Measurements from ENCODE around the gene POLD2. TPM values are rescaled to one million over a fixed set of nuclear protein-coding genes. Genes with fewer than 3 reads are reported as not detected.

POLD2 gene
- total RNA-seq, 1 experiment from 2014 or later = 131 TPM

DNA sequence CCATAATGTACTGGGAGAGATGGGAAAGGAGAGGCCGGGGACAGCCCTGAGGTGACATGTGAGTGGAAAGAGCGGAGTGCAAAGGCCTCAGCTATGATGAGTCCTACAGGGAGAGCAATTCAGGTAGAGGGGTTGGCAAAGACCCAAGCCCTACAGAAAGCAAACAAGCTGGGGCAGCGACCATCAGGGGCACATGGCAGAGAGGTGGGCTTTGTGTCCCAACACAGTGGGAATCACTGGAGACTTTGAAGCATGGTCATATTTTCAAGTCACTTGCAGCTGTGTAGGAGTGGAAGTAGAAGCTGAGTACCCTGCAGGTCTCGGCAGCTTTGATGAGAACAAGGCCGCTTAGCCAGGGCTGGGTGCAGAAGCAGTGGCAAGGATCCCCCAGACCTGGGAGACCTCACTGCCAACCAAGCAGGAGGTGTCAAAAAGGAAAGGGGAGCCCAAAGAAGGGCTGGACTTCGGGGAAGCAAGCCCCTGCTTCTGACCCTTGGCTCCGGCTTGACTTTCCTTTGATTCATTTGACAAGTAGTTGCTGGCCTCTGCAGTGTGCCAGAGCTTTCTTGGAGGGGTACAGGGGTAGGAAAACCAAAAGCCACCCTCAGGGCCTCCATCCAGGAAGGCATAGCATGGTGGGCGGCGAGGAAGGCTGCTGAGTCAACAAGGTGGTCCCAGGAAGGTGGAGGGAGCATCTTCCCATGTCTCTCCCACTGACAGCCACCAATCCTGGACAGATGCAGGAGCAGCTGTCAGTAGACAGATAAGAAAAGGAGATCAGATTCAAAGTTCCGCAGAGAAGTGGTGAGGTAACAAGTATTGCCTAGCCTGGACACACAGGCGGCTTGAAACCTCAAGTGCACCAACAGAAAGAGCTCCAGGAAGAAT lies 56.0 kb downstream of the POLD2 start:
- Histone ChIP-seq H2AFZ (ENCODE audit: low read length) (no peak overlapping the region), H2BK20ac (ENCODE audit: low read depth, low read length, poor library complexity, severe bottlenecking) (no peak overlapping the region), H3K9ac (ENCODE audit: extremely low read depth, insufficient read length, low read length) (no peak overlapping the region), H3T11ph (ENCODE audit: low read length) (no peak overlapping the region), H2BK120ac (ENCODE audit: low read depth, low read length, poor library complexity, severe bottlenecking) (no peak overlapping the region), H3K79me2 (ENCODE audit: insufficient read depth, low read length) (no peaks in the 10 kb centered on the region), H3K14ac (ENCODE audit: insufficient read depth, low read length) (no peak overlapping the region), H2BK5ac (ENCODE audit: insufficient read length, low read length) (no peak overlapping the region), H3K27me3 (ENCODE audit: insufficient read depth, low read length) (no peaks in the 10 kb centered on the region), H3K27ac (ENCODE audit: insufficient read length, low read depth, low read length) (no peak overlapping the region), H3K56ac (ENCODE audit: insufficient read length, low read depth, low read length) (no peak overlapping the region), H4K91ac (ENCODE audit: insufficient read length, low read depth, low read length) (no peak overlapping the region), H4K8ac (replicated peaks; ENCODE audit: insufficient read length, low read depth, low read length) (no peak overlapping the region), H3K4me2 (ENCODE audit: insufficient read depth, insufficient read length, low read length) (no peak overlapping the region), H3K4me1 (ENCODE audit: insufficient read depth, low read length) (peaks cover 10% of the 10 kb centered on the region; the same call in 1 of the 2 replicates), H3K23me2 (ENCODE audit: insufficient read length, low read depth, low read length, poor library complexity, severe bottlenecking) (no peaks in the 10 kb centered on the region), H3K4ac (ENCODE audit: low read depth, low read length) (no peak overlapping the region), H3K23ac (ENCODE audit: insufficient read length, low read depth, low read length) (no peak overlapping the region), H3K18ac (ENCODE audit: insufficient read length, low read depth, low read length) (no peak overlapping the region), H2BK15ac (ENCODE audit: low read depth, low read length) (no peak overlapping the region), H4K5ac (ENCODE audit: insufficient read length, low read depth, low read length) (no peak overlapping the region), H4K20me1 (ENCODE audit: control insufficient read depth, insufficient read depth, insufficient read length) (no peaks in the 10 kb centered on the region), H3K9me3 (ENCODE audit: control insufficient read depth, low read depth, low read length) (no peaks in the 10 kb centered on the region), H2AK5ac (ENCODE audit: insufficient read length, low read length) (no peak overlapping the region), H3K79me1 (ENCODE audit: insufficient read depth, low read depth, low read length, poor library complexity, severe bottlenecking) (no peaks in the 10 kb centered on the region), H2BK12ac (ENCODE audit: insufficient read length, low read depth, low read length) (no peak overlapping the region)
- H3K27me3 Mint-ChIP-seq (ENCODE audit: low read depth) = peaks cover 37% of the 10 kb centered on the region
- H3K9me3 Mint-ChIP-seq = no peaks in the 10 kb centered on the region; a peak in 1 of 5 replicates
- H3K36me3 Mint-ChIP-seq (ENCODE audit: insufficient read depth in 1 of 3, low read depth in 3 of 3) = peaks cover 0 to 4% (median 2%) of the 10 kb centered on the region in 3 experiments; a peak in 3 of 7 replicates
- TF ChIP-seq, protein P1, sequence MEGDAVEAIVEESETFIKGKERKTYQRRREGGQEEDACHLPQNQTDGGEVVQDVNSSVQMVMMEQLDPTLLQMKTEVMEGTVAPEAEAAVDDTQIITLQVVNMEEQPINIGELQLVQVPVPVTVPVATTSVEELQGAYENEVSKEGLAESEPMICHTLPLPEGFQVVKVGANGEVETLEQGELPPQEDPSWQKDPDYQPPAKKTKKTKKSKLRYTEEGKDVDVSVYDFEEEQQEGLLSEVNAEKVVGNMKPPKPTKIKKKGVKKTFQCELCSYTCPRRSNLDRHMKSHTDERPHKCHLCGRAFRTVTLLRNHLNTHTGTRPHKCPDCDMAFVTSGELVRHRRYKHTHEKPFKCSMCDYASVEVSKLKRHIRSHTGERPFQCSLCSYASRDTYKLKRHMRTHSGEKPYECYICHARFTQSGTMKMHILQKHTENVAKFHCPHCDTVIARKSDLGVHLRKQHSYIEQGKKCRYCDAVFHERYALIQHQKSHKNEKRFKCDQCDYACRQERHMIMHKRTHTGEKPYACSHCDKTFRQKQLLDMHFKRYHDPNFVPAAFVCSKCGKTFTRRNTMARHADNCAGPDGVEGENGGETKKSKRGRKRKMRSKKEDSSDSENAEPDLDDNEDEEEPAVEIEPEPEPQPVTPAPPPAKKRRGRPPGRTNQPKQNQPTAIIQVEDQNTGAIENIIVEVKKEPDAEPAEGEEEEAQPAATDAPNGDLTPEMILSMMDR (conservative IDR thresholded peaks at IDR 0.05) = no peak
- no peak overlapping the region for H3K27ac Mint-ChIP-seq
- no peak for DNase-seq
- H3K4me1 Mint-ChIP-seq = peaks cover 33 to 36% of the 10 kb centered on the region in 2 experiments
- no peak overlapping the region for H3K4me3 Mint-ChIP-seq
- no CpG with 5 or more reads among the region's 11 CpGs for WGBS (ENCODE audit: extremely low coverage, insufficient read length, low lambda C conversion rate)
